K562 (cell line): ENCODE data around the gene HNRNPH3. TPM values are rescaled to one million over a fixed set of nuclear protein-coding genes. Genes with fewer than 3 reads are reported as not detected.

Experiments used
- CBFA2T3 ChIP-seq: fragments of 450-650 bp; IDR thresholded peaks from 2 replicates; pipeline ENCODE4 v1.6.1; 2017
- CHD1 ChIP-seq: fragments of 200-600 bp; sonication (generic); IDR thresholded peaks from one replicate; pipeline ENCODE4 v1.6.1; 2012; ENCODE audit warnings: mild to moderate bottlenecking, moderate library complexity, low read length, inconsistent platforms
- L3MBTL2 ChIP-seq: fragments of 450-650 bp; IDR thresholded peaks from 2 replicates; pipeline ENCODE4 v1.6.1; 2016; ENCODE audit warnings: mild to moderate bottlenecking, moderate library complexity
- LCOR ChIP-seq: sonication (generic); formaldehyde crosslinking; IDR thresholded peaks from 2 replicates; pipeline ENCODE4 v1.8.0; 2022; ENCODE audit warnings: mild to moderate bottlenecking, missing genetic modification reagents
- MEF2A ChIP-seq: IDR thresholded peaks from 2 replicates; pipeline ENCODE4 v1.6.1; 2011; ENCODE audit warnings: low read depth, mild to moderate bottlenecking, low read length, moderate library complexity; ENCODE audit not compliant: control insufficient read depth
- NR3C1 ChIP-seq: sonication (generic); formaldehyde crosslinking; IDR thresholded peaks from 2 replicates; pipeline ENCODE4 v1.8.1; 2022; ENCODE audit warnings: missing genetic modification reagents
- RB1 ChIP-seq: fragments of 450-650 bp; IDR thresholded peaks from 2 replicates; pipeline ENCODE4 v1.6.1; 2017; ENCODE audit warnings: low read depth, mild to moderate bottlenecking
- RBBP5 ChIP-seq: fragments of 200-600 bp; sonication (generic); IDR thresholded peaks from 2 replicates; pipeline ENCODE4 v1.6.1; 2012; ENCODE audit warnings: borderline replicate concordance, mild to moderate bottlenecking, low read length, control low read depth, inconsistent platforms; ENCODE audit not compliant: insufficient read depth, poor library complexity, severe bottlenecking
- RBM34 ChIP-seq: fragments of 200-400 bp; formaldehyde crosslinking; IDR thresholded peaks from 2 replicates; pipeline ENCODE4 v1.6.1; 2018; ENCODE audit warnings: low read length, borderline replicate concordance; ENCODE audit not compliant: insufficient read depth
- RREB1 ChIP-seq: fragments of 250-450 bp; sonication (Bioruptor Pico); IDR thresholded peaks from 2 replicates; pipeline ENCODE4 v1.4.0; 2020
- SP1 ChIP-seq: sonication (generic); formaldehyde crosslinking; IDR thresholded peaks from 2 replicates; pipeline ENCODE4 v1.8.1; 2022; ENCODE audit warnings: mild to moderate bottlenecking, missing genetic modification reagents
- SRSF9 ChIP-seq: fragments of 200-400 bp; formaldehyde crosslinking; IDR thresholded peaks from 2 replicates; pipeline ENCODE4 v1.6.1; 2017; ENCODE audit warnings: low read depth, low read length, borderline replicate concordance
- XRCC3 ChIP-seq: fragments of 450-650 bp; IDR thresholded peaks from 2 replicates; pipeline ENCODE4 v1.6.1; 2017; ENCODE audit warnings: mild to moderate bottlenecking, moderate library complexity
- ZNF165 ChIP-seq: fragments of 250-450 bp; sonication (Bioruptor Pico); IDR thresholded peaks from 2 replicates; pipeline ENCODE4 v1.4.0; 2020; ENCODE audit warnings: borderline replicate concordance
- ZNF449 ChIP-seq: fragments of 250-450 bp; sonication (Bioruptor Pico); IDR thresholded peaks from 2 replicates; pipeline ENCODE4 v1.8.0; 2022; ENCODE audit warnings: moderate library complexity, mild to moderate bottlenecking, inconsistent platforms
- ZNF696 ChIP-seq: fragments of 250-450 bp; sonication (Bioruptor Pico); conservative IDR thresholded peaks from 2 replicates; pipeline ENCODE4 v1.4.0; 2020; ENCODE audit warnings: mild to moderate bottlenecking, moderate library complexity
- polyA plus RNA-seq, 8 experiments: library from polyadenylated mRNA; depleted of rRNA in 4 of 8; stranded (reverse) in 5 of 8; unstranded in 3 of 8; fragments of >200 nt; fragmentation: Nextera tagmentation in 2 of 8; fragmentation: Illumina TruSeq in 1 of 8; extraction: Ambion mirVana in 2 of 8; extraction: Trizol in 1 of 8; gene quantifications; 2 replicates each; pipeline versions ENCODE4 v1.2.1 to v1.2.3, GENCODE V29; 2011 to 2014; ENCODE audit warnings: inconsistent platforms in 1 of 8, missing spikeins in 1 of 8
- total RNA-seq, 7 experiments: library from RNA; depleted of rRNA in 6 of 7; stranded (reverse); fragments of >200 nt in 6 of 7; fragmentation: Illumina TruSeq in 2 of 7; extraction: Trizol in 2 of 7; gene quantifications; 2 replicates each; pipeline versions ENCODE4 v1.2.1 to v1.2.3, GENCODE V29; 2011 to 2021; ENCODE audit warnings: low replicate concordance in 1 of 7
- TF ChIP-seq, protein P1 (sequence below): fragments of 150-350 bp; IDR thresholded peaks from 2 replicates; pipeline ENCODE4 v1.6.1; 2014; ENCODE audit warnings: low read depth, mild to moderate bottlenecking, low read length, borderline replicate concordance

Gene HNRNPH3
- total and polyA plus RNA-seq, 9 of the 15 experiments (the other 6 are each of a cell fraction or from before 2014, with no cell fraction given), result 52.8 to 562 (median 152) TPM

DNA sequence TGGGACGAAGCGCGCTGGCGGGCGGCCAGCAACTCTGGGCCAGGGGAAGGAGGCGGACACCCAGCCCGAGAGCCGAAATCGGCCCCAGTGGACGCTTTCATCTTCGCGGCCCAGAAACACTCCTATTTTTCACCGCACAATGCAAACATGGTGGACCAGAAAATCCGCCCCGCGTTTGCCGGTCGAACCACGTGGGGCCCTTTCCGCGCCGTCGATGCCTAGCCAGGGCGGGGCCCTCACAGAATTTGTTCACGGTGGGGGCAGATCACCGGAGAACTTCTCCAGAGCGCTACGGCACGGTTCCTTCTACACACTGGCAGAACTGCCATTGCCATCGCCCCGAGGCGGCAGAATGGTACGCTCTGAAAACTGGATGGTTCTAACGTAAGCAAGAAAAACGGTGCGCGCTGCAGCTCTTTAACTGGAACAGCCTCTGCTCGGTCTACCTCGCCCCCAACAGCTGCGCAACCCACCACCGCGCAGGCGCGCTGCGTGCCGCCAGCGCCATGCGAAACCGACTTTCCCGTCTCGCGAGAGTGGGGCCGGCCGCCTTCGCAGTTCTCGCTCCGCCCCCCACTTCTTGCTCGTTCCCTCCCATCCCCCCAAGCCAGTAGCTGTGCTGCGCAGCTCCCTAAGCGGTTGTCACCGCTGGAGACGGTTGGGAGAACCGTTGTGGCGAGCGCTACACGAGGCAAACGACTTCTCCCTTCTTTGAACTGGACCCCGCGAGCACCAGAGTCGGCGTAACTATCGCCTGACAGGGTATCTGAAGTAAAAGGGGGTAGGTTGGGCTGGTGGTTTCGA, at the start of gene HNRNPH3 (continued):
- TF ChIP-seq ZNF165 (peak; percentile 66), L3MBTL2 (peak; percentile 99), CHD1 (no peak), ZNF449 (CRISPR knock-in tag) (peak; percentile 74; the same call in 1 of the 2 replicates), SP1 (peak; percentile 96), ZNF696 (CRISPR knock-in tag) (no peak), RBM34 (no peak), CBFA2T3 (no peak; the same call in 1 of the 2 replicates), SRSF9 (no peak), MEF2A (no peak), RB1 (peak; percentile 93), LCOR (peak; percentile 32), NR3C1 (CRISPR knock-in tag) (peak; percentile 82; the same call in 1 of the 2 replicates), RBBP5 (peak; percentile 83), XRCC3 (no peak), RREB1 (peak; percentile 83)
- TF ChIP-seq, protein P1, sequence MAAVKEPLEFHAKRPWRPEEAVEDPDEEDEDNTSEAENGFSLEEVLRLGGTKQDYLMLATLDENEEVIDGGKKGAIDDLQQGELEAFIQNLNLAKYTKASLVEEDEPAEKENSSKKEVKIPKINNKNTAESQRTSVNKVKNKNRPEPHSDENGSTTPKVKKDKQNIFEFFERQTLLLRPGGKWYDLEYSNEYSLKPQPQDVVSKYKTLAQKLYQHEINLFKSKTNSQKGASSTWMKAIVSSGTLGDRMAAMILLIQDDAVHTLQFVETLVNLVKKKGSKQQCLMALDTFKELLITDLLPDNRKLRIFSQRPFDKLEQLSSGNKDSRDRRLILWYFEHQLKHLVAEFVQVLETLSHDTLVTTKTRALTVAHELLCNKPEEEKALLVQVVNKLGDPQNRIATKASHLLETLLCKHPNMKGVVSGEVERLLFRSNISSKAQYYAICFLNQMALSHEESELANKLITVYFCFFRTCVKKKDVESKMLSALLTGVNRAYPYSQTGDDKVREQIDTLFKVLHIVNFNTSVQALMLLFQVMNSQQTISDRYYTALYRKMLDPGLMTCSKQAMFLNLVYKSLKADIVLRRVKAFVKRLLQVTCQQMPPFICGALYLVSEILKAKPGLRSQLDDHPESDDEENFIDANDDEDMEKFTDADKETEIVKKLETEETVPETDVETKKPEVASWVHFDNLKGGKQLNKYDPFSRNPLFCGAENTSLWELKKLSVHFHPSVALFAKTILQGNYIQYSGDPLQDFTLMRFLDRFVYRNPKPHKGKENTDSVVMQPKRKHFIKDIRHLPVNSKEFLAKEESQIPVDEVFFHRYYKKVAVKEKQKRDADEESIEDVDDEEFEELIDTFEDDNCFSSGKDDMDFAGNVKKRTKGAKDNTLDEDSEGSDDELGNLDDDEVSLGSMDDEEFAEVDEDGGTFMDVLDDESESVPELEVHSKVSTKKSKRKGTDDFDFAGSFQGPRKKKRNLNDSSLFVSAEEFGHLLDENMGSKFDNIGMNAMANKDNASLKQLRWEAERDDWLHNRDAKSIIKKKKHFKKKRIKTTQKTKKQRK, result no peak
